Fibroblast of mammary gland (primary cell): ENCODE data around the gene TGFB2.

Experiments used
- DNase-seq: peaks from one replicate; pipeline ENCODE4 v3.0.0-alpha.2; 2010; ENCODE audit warnings: low read depth
- H3K4me3 ChIP-seq: 2 replicates; pipeline ENCODE4 v1.5.1; 2011; ENCODE audit warnings: low read depth, mild to moderate bottlenecking, low read length, moderate library complexity; ENCODE audit not compliant: control insufficient read depth
- TF ChIP-seq, protein P1 (sequence below): conservative IDR thresholded peaks from 2 replicates; pipeline ENCODE4 v1.5.1; 2011; ENCODE audit warnings: low read depth, low read length, inconsistent platforms; ENCODE audit not compliant: control insufficient read depth, insufficient read depth

Gene TGFB2

GRCh38 chr1:218414060-218414728 lies 69.1 kb downstream of the TGFB2 start:
- DNase-seq: no peak
- TF ChIP-seq, protein P1, sequence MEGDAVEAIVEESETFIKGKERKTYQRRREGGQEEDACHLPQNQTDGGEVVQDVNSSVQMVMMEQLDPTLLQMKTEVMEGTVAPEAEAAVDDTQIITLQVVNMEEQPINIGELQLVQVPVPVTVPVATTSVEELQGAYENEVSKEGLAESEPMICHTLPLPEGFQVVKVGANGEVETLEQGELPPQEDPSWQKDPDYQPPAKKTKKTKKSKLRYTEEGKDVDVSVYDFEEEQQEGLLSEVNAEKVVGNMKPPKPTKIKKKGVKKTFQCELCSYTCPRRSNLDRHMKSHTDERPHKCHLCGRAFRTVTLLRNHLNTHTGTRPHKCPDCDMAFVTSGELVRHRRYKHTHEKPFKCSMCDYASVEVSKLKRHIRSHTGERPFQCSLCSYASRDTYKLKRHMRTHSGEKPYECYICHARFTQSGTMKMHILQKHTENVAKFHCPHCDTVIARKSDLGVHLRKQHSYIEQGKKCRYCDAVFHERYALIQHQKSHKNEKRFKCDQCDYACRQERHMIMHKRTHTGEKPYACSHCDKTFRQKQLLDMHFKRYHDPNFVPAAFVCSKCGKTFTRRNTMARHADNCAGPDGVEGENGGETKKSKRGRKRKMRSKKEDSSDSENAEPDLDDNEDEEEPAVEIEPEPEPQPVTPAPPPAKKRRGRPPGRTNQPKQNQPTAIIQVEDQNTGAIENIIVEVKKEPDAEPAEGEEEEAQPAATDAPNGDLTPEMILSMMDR: no peak
- no peak overlapping the region for H3K4me3 ChIP-seq

- H3K4me3 ChIP-seq: no peak overlapping the region
- TF ChIP-seq, protein P1: no peak
- no peak for DNase-seq
Measured at GRCh38 chr1:218415726-218416125, 70.6 kb downstream of the TGFB2 start.

DNA sequence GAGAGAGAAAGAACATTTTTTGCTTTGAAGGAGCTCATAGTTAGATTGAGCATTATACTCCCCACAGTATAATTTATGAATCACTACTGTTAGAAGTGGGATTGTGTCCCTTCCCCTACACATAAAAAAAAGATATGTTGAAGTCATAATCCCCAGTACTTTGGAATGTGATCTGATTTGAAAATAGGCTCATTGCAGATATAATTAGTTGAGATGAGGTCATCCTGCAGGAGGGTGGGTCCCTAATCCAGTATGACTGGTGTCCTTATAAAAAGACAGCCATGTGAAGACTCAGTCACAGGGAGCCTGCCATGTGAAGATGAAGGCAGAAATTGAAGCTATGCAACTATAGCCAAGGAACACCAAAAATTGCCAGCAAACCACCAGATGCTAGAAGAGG lies 76.4 kb downstream of the TGFB2 start:
- TF ChIP-seq, protein P1: no peak
- H3K4me3 ChIP-seq: no peak overlapping the region
- no peak for DNase-seq

DNA sequence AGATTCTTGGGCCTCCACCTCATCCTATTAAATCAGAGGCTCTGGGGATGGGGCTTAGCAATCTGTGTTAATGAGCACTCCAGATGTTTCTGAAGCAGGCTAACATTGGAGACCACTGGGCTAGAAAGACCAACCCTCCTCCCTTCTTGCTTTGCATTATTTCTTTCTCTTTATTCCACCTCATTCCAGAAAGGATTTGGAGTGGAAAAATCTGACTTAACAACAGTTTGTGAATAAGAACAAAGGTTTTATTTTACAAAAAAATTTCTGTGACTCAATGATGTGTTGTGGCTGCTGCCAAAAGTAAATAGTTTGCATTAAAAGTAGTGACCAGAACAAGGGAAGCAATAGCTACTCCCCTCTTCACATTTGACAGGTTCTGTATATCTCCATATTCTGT lies 79.4 kb downstream of the TGFB2 start:
- TF ChIP-seq, protein P1: no peak
- no peak for DNase-seq
- H3K4me3 ChIP-seq: no peak overlapping the region

GRCh38 chr1:218425647-218426342 lies 80.7 kb downstream of the TGFB2 start:
- H3K4me3 ChIP-seq: no peak overlapping the region
- DNase-seq: peak; percentile 90
- TF ChIP-seq, protein P1: no peak

DNA sequence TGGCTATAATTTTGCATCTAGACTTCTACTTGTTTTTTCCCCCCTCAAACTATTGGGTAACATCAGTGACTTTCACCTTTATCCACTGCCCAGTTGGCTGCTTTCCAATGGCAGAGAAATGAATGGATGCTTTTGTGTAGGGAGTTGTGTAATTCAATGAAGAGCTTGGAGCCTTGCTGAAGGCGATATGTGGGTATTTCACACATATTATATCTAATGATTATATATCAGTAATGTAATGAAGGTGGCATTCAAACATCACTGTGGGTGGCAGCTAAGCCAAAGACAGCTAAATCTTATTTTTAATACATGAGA lies 81.2 kb downstream of the TGFB2 start:
- peak; percentile 76 for DNase-seq
- TF ChIP-seq, protein P1: no peak
- H3K4me3 ChIP-seq: no peak overlapping the region
